H1 (cell line): Measurements from ENCODE around the gene HSFX2. TPM values are rescaled to one million over a fixed set of nuclear protein-coding genes. Genes with fewer than 3 reads are reported as not detected.

Experiments used
- CTCF ChIA-PET: fragments of 300-600 bp; sonication (Branson Sonifier 250); formaldehyde crosslinking; loops from one replicate; lab custom pipeline; 2021; ENCODE audit not compliant: partially characterized antibody; lab: Charles Lee
- POLR2A ChIA-PET: fragments of 300-600 bp; sonication (Branson Sonifier 250); formaldehyde crosslinking; loops from one replicate; lab custom pipeline; 2021; ENCODE audit warnings: inconsistent platforms; ENCODE audit not compliant: partially characterized antibody; lab: Charles Lee
- DNase-seq, 2 experiments: peaks; one replicate each; pipeline versions ENCODE4 v3.0.0 to v3.0.0-alpha.2; 2010 to 2022; ENCODE audit warnings: low spot score in 2 of 2, low read depth in 1 of 2, mixed read lengths in 1 of 2
- FAIRE-seq: peaks from 2 replicates; lab custom pipeline; 2011; peaks lifted over from hg19 to GRCh38; lab: Jason Lieb, UNC
- H2AFZ ChIP-seq: 2 replicates; pipeline ENCODE4 v1.8.1; 2012; ENCODE audit warnings: low read length, inconsistent platforms
- H2AK5ac ChIP-seq: 2 replicates; pipeline ENCODE4 v1.6.1; 2013; ENCODE audit warnings: low read depth, low read length
- H2BK120ac ChIP-seq: replicated peaks from 2 replicates; pipeline ENCODE3; 2013; ENCODE audit warnings: low read depth, low read length, inconsistent platforms
- H2BK12ac ChIP-seq: 2 replicates; pipeline ENCODE4 v1.6.1; 2013; ENCODE audit warnings: low read depth, low read length
- H2BK15ac ChIP-seq: 2 replicates; pipeline ENCODE4 v1.6.1; 2013; ENCODE audit warnings: low read length
- H2BK20ac ChIP-seq: 2 replicates; pipeline ENCODE4 v1.6.1; 2013; ENCODE audit warnings: low read length
- H2BK5ac ChIP-seq: 2 replicates; pipeline ENCODE4 v1.6.1; 2013; ENCODE audit warnings: low read depth, low read length
- H3K14ac ChIP-seq: 2 replicates; pipeline ENCODE4 v1.6.1; 2013; ENCODE audit warnings: inconsistent platforms; ENCODE audit not compliant: insufficient read length
- H3K18ac ChIP-seq: 2 replicates; pipeline ENCODE4 v1.6.1; 2013; ENCODE audit warnings: low read length; ENCODE audit errors: extremely low read depth
- H3K23ac ChIP-seq: 2 replicates; pipeline ENCODE4 v1.6.1; 2013; ENCODE audit warnings: inconsistent platforms; ENCODE audit not compliant: insufficient read length
- H3K23me2 ChIP-seq: 2 replicates; pipeline ENCODE4 v1.6.1; 2013; ENCODE audit warnings: low read depth, low read length
- H3K27ac ChIP-seq: 2 replicates; pipeline ENCODE4 v1.6.1; 2011; ENCODE audit warnings: low read depth, low read length, inconsistent platforms
- H3K27me3 ChIP-seq, 4 experiments: replicated peaks in 1 of 4; 1 replicate in 1 of 4; 2 replicates in 3 of 4; pipeline versions ENCODE4 v1.6.1 to v1.8.1; 2011 to 2013; ENCODE audit warnings: low read length in 3 of 4, mild to moderate bottlenecking in 3 of 4, inconsistent platforms in 2 of 4, mixed read lengths in 2 of 4, moderate library complexity in 1 of 4; ENCODE audit not compliant: control insufficient read depth in 3 of 4, insufficient read depth in 3 of 4; ENCODE audit errors: extremely low read depth in 1 of 4
- H3K36me3 ChIP-seq, 4 experiments: 2 replicates each; pipeline versions ENCODE4 v1.6.1 to v1.8.1; 2011 to 2013; ENCODE audit warnings: mild to moderate bottlenecking in 4 of 4, low read length in 3 of 4, moderate library complexity in 2 of 4, control low read depth in 1 of 4, inconsistent platforms in 1 of 4; ENCODE audit not compliant: insufficient read depth in 4 of 4, control insufficient read depth in 2 of 4
- H3K4ac ChIP-seq: replicated peaks from 2 replicates; pipeline ENCODE3; 2013; ENCODE audit warnings: low read length, low read depth, mixed read lengths, inconsistent platforms; ENCODE audit not compliant: insufficient read length
- H3K4me1 ChIP-seq, 4 experiments: replicated peaks in 1 of 4; 1 replicate in 1 of 4; 2 replicates in 3 of 4; pipeline versions ENCODE4 v1.6.1 to v1.8.1; 2011 to 2013; ENCODE audit warnings: low read length in 3 of 4, inconsistent platforms in 2 of 4, mixed read lengths in 1 of 4; ENCODE audit not compliant: insufficient read depth in 4 of 4, control insufficient read depth in 3 of 4
- H3K4me2 ChIP-seq, 2 experiments: 2 replicates each; pipeline versions ENCODE4 v1.6.1 to v1.8.1; 2011 to 2013; ENCODE audit warnings: low read depth in 2 of 2, low read length in 2 of 2, control low read depth in 1 of 2, inconsistent platforms in 1 of 2, mild to moderate bottlenecking in 1 of 2; ENCODE audit not compliant: insufficient read depth in 1 of 2
- H3K4me3 ChIP-seq, 4 experiments: fragments of 200-600, 300-600 bp in 1 of 4; sonication (generic), shearing (Covaris generic), sonication (Bioruptor Twin) in 1 of 4; 2 replicates each; pipeline versions ENCODE4 v1.5.1 to v1.8.1; 2011 to 2016; ENCODE audit warnings: low read length in 4 of 4, low read depth in 3 of 4, control low read depth in 2 of 4, inconsistent platforms in 2 of 4, mild to moderate bottlenecking in 2 of 4, mixed read lengths in 1 of 4, moderate library complexity in 1 of 4; ENCODE audit not compliant: insufficient read depth in 2 of 4; ENCODE audit errors: extremely low read depth in 1 of 4
- H3K56ac ChIP-seq: replicated peaks from 2 replicates; pipeline ENCODE3; 2013; ENCODE audit warnings: low read depth, mild to moderate bottlenecking, mixed read lengths, low read length, inconsistent platforms; ENCODE audit not compliant: insufficient read length
- H3K79me1 ChIP-seq: 2 replicates; pipeline ENCODE4 v1.6.1; 2013; ENCODE audit warnings: low read depth, low read length, control low read depth
- H3K79me2 ChIP-seq, 2 experiments: 2 replicates each; pipeline versions ENCODE4 v1.6.1 to v1.8.1; 2012 to 2013; ENCODE audit warnings: low read length in 2 of 2, mild to moderate bottlenecking in 2 of 2, inconsistent platforms in 1 of 2; ENCODE audit not compliant: insufficient read depth in 2 of 2, control insufficient read depth in 1 of 2
- H3K9ac ChIP-seq, 4 experiments: replicated peaks in 1 of 4; 1 replicate in 1 of 4; 2 replicates in 3 of 4; pipeline versions ENCODE4 v1.6.1 to v1.8.1; 2011 to 2013; ENCODE audit warnings: low read depth in 3 of 4, low read length in 3 of 4, control low read depth in 2 of 4, mild to moderate bottlenecking in 2 of 4, moderate library complexity in 2 of 4, inconsistent platforms in 1 of 4; ENCODE audit errors: extremely low read depth in 1 of 4
- H3K9me3 ChIP-seq, 2 experiments: 2 replicates each; pipeline versions ENCODE4 v1.6.1 to v1.8.1; 2012 to 2013; ENCODE audit warnings: mild to moderate bottlenecking in 2 of 2, moderate library complexity in 2 of 2, control low read depth in 1 of 2, inconsistent platforms in 1 of 2, low read depth in 1 of 2, low read length in 1 of 2, mixed read lengths in 1 of 2; ENCODE audit not compliant: insufficient read depth in 2 of 2
- H4K20me1 ChIP-seq, 2 experiments: replicated peaks in 1 of 2; 2 replicates each; pipeline versions ENCODE3 to v1.8.1; 2011 to 2013; ENCODE audit warnings: inconsistent platforms in 2 of 2, low read length in 2 of 2, mild to moderate bottlenecking in 1 of 2; ENCODE audit not compliant: insufficient read depth in 2 of 2, control insufficient read depth in 1 of 2
- H4K5ac ChIP-seq: 2 replicates; pipeline ENCODE4 v1.6.1; 2013; ENCODE audit warnings: low read length, low read depth, mixed read lengths, inconsistent platforms; ENCODE audit not compliant: insufficient read length
- H4K8ac ChIP-seq: 2 replicates; pipeline ENCODE4 v1.8.0; 2013; ENCODE audit warnings: mild to moderate bottlenecking, moderate library complexity, low read length, inconsistent platforms; ENCODE audit not compliant: insufficient read depth; ENCODE audit errors: extremely low read depth
- H4K91ac ChIP-seq: replicated peaks from 2 replicates; pipeline ENCODE3; 2013; ENCODE audit warnings: low read length, mixed read lengths, inconsistent platforms; ENCODE audit not compliant: insufficient read length
- ASH2L ChIP-seq: fragments of 200-600, 300-600 bp; sonication (generic); IDR thresholded peaks from one replicate; pipeline ENCODE4 v1.7.1; 2017; ENCODE audit warnings: low read length
- BCL11A ChIP-seq, 2 experiments: IDR thresholded peaks; one replicate each; pipeline ENCODE4 v1.6.1; 2011; ENCODE audit warnings: low read depth in 2 of 2, low read length in 2 of 2, mild to moderate bottlenecking in 2 of 2
- BRCA1 ChIP-seq: IDR thresholded peaks from 2 replicates; pipeline ENCODE4 v1.6.1; 2012; ENCODE audit warnings: low read depth, low read length, improper control_type of control experiment
- CREB1 ChIP-seq: IDR thresholded peaks from 2 replicates; pipeline ENCODE4 v1.6.1; 2012; ENCODE audit warnings: inconsistent platforms
- HDAC2 ChIP-seq, 2 experiments: fragments of 300-600 bp in 1 of 2; sonication (generic) in 1 of 2; IDR thresholded peaks; 2 replicates each; pipeline ENCODE4 v1.6.1; 2011 to 2012; ENCODE audit warnings: low read depth in 2 of 2, low read length in 2 of 2, mild to moderate bottlenecking in 2 of 2, moderate library complexity in 2 of 2, borderline replicate concordance in 1 of 2, inconsistent platforms in 1 of 2
- JUN ChIP-seq: IDR thresholded peaks from 2 replicates; pipeline ENCODE4 v1.6.1; 2011; ENCODE audit warnings: low read depth, mild to moderate bottlenecking, improper control_type of control experiment, low read length
- MAFK ChIP-seq: IDR thresholded peaks from 2 replicates; pipeline ENCODE4 v1.6.1; 2012; ENCODE audit warnings: low read depth, mild to moderate bottlenecking, improper control_type of control experiment, low read length
- RFX5 ChIP-seq: IDR thresholded peaks from 2 replicates; pipeline ENCODE4 v1.6.1; 2011; ENCODE audit warnings: low read depth, low read length, improper control_type of control experiment, borderline replicate concordance
- RNF2 ChIP-seq: fragments of 200-900, 300-1000 bp; sonication (generic); IDR thresholded peaks from 2 replicates; pipeline ENCODE4 v1.7.1; 2016; ENCODE audit warnings: borderline replicate concordance, low read depth, mild to moderate bottlenecking, antibody characterized with exemption, low read length; ENCODE audit not compliant: poor library complexity, severe bottlenecking; ENCODE audit errors: missing control alignments
- SIX5 ChIP-seq: IDR thresholded peaks from 2 replicates; pipeline ENCODE4 v1.6.1; 2011; ENCODE audit warnings: mild to moderate bottlenecking, low read depth, low read length
- SRF ChIP-seq: IDR thresholded peaks from 2 replicates; pipeline ENCODE4 v1.6.1; 2011; ENCODE audit warnings: mild to moderate bottlenecking, low read depth, low read length, moderate library complexity
- TAF7 ChIP-seq: optimal IDR thresholded peaks from 2 replicates; pipeline ENCODE3; 2011; ENCODE audit warnings: low read depth, mild to moderate bottlenecking, inconsistent platforms, low read length, moderate library complexity, borderline replicate concordance
- WGBS, 2 experiments: shearing (Covaris generic) in 1 of 2; methylation state at CpG; one replicate each; pipeline versions ENCODE4 v1.1.6 to v1.1.7; 2013 to 2015; ENCODE audit warnings: low lambda C conversion rate in 2 of 2, mixed read lengths in 2 of 2, inconsistent platforms in 1 of 2, low coverage in 1 of 2, missing lambda C conversion rate in 1 of 2; ENCODE audit not compliant: insufficient replicate concordance in 2 of 2, insufficient coverage in 1 of 2, insufficient read length in 1 of 2; ENCODE audit errors: extremely low coverage in 1 of 2, missing lambda C conversion rate in 1 of 2; 5-methylcytosine and 5-hydroxymethylcytosine counted together
- polyA plus RNA-seq, 7 experiments: library from polyadenylated mRNA; depleted of rRNA in 3 of 7; stranded (reverse) in 5 of 7; unstranded in 2 of 7; fragments of >200 nt in 5 of 7; fragments of 200-250 nt in 2 of 7; gene quantifications; 1 replicate in 5 of 7; 2 replicates in 1 of 7; 4 replicates in 1 of 7; pipeline versions ENCODE4 v1.2.1 to v1.2.3, GENCODE V29; 2011 to 2013; ENCODE audit warnings: missing spikeins in 2 of 7, mixed read lengths in 2 of 7
- total RNA-seq: library from RNA; stranded (reverse); fragmentation: NEBNext Ultra II Directional; extraction: Animal tissue kit (Norgen Biotek cat#: 25700); gene quantifications from 2 replicates; pipeline ENCODE4 v1.2.1, GENCODE V29; 2021

HSFX2 gene
- total and polyA plus RNA-seq, 2 of the 8 experiments (the other 6 are each of a cell fraction or from before 2014, with no cell fraction given): 0.17 TPM; not detected in 1

- Histone ChIP-seq H3K4me3 (no peak overlapping the region), H3K23me2 (no peaks in the 10 kb centered on the region)
- no peak for TF ChIP-seq BCL11A (IDR thresholded peaks at IDR 0.05; ENCODE audit: low read depth in 2 of 2, low read length in 2 of 2)
- TF ChIP-seq SIX5: no peak
- TF ChIP-seq SRF: no peak
- no peak for TF ChIP-seq RFX5
- TF ChIP-seq MAFK: no peak
- TF ChIP-seq JUN: no peak
- no peak for TF ChIP-seq CREB1
- TF ChIP-seq HDAC2 (IDR thresholded peaks at IDR 0.05; ENCODE audit: borderline replicate concordance in 1 of 2, low read depth in 2 of 2, low read length in 2 of 2): no peak
- no peak for TF ChIP-seq ASH2L
- TF ChIP-seq RNF2: no peak
- TF ChIP-seq TAF7: no peak
- TF ChIP-seq BRCA1: no peak
- TF ChIP-seq, all 59 proteins: peak for 0
- FAIRE-seq (no peak), DNase-seq (no peak)
- no peaks in the 10 kb centered on the region for H3K79me1 ChIP-seq
- H3K4me1 ChIP-seq: no peaks in the 10 kb centered on the region
- 94% methylated on average over 2 of the region's 2 CpGs; no CpG with 5 or more reads in 1 of the 2 experiments for WGBS, 2 experiments
- H3K27me3 ChIP-seq: no peaks in the 10 kb centered on the region
- no peaks in the 10 kb centered on the region for H3K79me2 ChIP-seq
- H3K4me2 ChIP-seq: no peak overlapping the region
- H2BK120ac ChIP-seq: no peak overlapping the region
- no peak overlapping the region for H3K56ac ChIP-seq
- CTCF ChIA-PET: interaction anchor here (1.5 kb wide), 1 partner anchor 9 kb away, joined by 5 read pairs; no protein-coding TSS in a partner anchor
- H3K18ac ChIP-seq: no peak overlapping the region
- H3K27ac ChIP-seq: no peak overlapping the region
- H2AK5ac ChIP-seq: no peak overlapping the region
- H4K20me1 ChIP-seq: no peaks in the 10 kb centered on the region
- H3K4ac ChIP-seq: no peak overlapping the region
- no peak overlapping the region for H2BK12ac ChIP-seq
- POLR2A ChIA-PET: interaction anchor here (0.6 kb wide), 1 partner anchor 355 kb away, joined by 3 read pairs; no protein-coding TSS in a partner anchor
- no peak overlapping the region for H3K14ac ChIP-seq
- H2BK15ac ChIP-seq: no peak overlapping the region
- no peak overlapping the region for H3K9ac ChIP-seq
- H3K23ac ChIP-seq: no peak overlapping the region
- H2BK5ac ChIP-seq: no peak overlapping the region
- H4K8ac ChIP-seq: no peak overlapping the region
- H4K5ac ChIP-seq: no peak overlapping the region
- no peaks in the 10 kb centered on the region for H3K36me3 ChIP-seq
- no peak overlapping the region for H4K91ac ChIP-seq
- H3K9me3 ChIP-seq: no peaks in the 10 kb centered on the region
- H2BK20ac ChIP-seq: no peak overlapping the region
- H2AFZ ChIP-seq: no peak overlapping the region
These were observed 46.7 kb upstream of the HSFX2 start for GRCh38 chrX:149641835-149642234.
